A549 (cell line): ENCODE data around the gene SMAD3.

Source experiments
- EHF ChIP-seq: fragments of 250-450 bp; sonication (Bioruptor Pico); IDR thresholded peaks from 2 replicates; pipeline ENCODE4 v1.5.0; 2020; ENCODE audit warnings: mild to moderate bottlenecking
- POLR2A ChIP-seq: IDR thresholded peaks from 2 replicates; pipeline ENCODE4 v1.6.1; 2012; ENCODE audit warnings: mild to moderate bottlenecking, low read length
- POLR2AphosphoS2 ChIP-seq: conservative IDR thresholded peaks from 2 replicates; pipeline ENCODE4 v1.6.1; 2012; ENCODE audit warnings: low read length, improper control_type of control experiment, inconsistent platforms
- RNF2 ChIP-seq: fragments of 200-600 bp; sonication (generic); IDR thresholded peaks from 2 replicates; pipeline ENCODE4 v1.6.1; 2016; ENCODE audit warnings: low read depth, mild to moderate bottlenecking, antibody characterized with exemption, moderate library complexity, borderline replicate concordance
- TF ChIP-seq, protein P1 (sequence below): IDR thresholded peaks from 2 replicates; pipeline ENCODE4 v1.6.1; 2012
- TF ChIP-seq, protein P2 (sequence below): fragments of 250-450 bp; sonication (Bioruptor Pico); IDR thresholded peaks from 2 replicates; pipeline ENCODE4 v1.5.0; 2020; ENCODE audit warnings: low read depth, mild to moderate bottlenecking, moderate library complexity
- TF ChIP-seq, protein P3 (sequence below): fragments of >200 bp; sonication (Bioruptor Twin); formaldehyde crosslinking; IDR thresholded peaks from 3 replicates; pipeline ENCODE4 v1.5.1; 2016
- TF ChIP-seq, protein P4 (sequence below): fragments of 150-350 bp; IDR thresholded peaks from 2 replicates; pipeline ENCODE4 v1.6.1; 2014; ENCODE audit warnings: low read depth, mild to moderate bottlenecking, low read length
- TF ChIP-seq, protein P5 (sequence below): IDR thresholded peaks from 2 replicates; pipeline ENCODE4 v1.6.1; 2012; ENCODE audit warnings: low read depth, borderline replicate concordance

DNA sequence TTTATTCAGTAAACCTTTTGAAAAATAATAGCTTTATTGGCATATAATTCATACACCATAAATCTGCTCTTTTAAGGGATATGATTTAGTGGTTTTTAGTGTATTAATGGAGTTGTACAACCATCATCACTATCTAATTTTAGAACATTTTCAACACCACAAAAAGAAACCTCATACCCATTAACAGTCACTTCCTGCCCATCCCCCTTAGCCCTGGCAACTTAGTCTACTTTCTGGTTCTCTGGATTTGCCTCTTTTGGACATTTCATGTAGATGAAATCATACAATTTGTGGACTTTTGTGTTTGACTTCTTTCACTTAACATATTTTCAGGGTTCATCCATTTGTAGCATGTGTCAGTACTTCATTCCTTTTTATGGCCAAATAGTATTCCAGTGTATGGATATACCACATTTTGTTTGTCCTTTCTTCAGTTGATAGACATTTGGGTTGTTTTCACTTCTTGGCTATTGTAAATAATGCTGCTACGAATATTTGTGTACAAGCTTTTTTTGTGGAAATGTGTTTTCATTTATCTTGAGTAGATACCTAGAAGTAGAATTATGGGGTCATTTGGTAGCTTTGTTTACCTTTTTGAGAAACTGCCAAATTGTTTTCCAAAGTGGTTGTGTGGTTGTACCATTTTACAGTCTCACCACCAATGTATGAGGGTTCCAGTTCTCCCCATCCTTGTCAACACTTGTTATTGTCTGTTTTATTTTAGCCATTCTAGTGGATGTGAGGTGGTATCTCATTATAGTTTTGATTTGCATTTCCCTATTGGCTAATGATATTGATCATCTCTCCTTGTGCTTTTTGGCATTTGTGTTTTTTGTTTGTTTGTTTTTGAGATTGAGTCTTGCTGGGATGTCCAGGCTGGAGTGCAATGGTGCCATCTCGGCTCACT lies 45.8 kb downstream of the SMAD3 start:
- TF ChIP-seq, protein P1, sequence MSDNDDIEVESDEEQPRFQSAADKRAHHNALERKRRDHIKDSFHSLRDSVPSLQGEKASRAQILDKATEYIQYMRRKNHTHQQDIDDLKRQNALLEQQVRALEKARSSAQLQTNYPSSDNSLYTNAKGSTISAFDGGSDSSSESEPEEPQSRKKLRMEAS, result no peak
- TF ChIP-seq, protein P2, sequence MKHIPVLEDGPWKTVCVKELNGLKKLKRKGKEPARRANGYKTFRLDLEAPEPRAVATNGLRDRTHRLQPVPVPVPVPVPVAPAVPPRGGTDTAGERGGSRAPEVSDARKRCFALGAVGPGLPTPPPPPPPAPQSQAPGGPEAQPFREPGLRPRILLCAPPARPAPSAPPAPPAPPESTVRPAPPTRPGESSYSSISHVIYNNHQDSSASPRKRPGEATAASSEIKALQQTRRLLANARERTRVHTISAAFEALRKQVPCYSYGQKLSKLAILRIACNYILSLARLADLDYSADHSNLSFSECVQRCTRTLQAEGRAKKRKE (CRISPR knock-in tag), result no peak
- TF ChIP-seq POLR2AphosphoS2, result no peak
- TF ChIP-seq, protein P3, sequence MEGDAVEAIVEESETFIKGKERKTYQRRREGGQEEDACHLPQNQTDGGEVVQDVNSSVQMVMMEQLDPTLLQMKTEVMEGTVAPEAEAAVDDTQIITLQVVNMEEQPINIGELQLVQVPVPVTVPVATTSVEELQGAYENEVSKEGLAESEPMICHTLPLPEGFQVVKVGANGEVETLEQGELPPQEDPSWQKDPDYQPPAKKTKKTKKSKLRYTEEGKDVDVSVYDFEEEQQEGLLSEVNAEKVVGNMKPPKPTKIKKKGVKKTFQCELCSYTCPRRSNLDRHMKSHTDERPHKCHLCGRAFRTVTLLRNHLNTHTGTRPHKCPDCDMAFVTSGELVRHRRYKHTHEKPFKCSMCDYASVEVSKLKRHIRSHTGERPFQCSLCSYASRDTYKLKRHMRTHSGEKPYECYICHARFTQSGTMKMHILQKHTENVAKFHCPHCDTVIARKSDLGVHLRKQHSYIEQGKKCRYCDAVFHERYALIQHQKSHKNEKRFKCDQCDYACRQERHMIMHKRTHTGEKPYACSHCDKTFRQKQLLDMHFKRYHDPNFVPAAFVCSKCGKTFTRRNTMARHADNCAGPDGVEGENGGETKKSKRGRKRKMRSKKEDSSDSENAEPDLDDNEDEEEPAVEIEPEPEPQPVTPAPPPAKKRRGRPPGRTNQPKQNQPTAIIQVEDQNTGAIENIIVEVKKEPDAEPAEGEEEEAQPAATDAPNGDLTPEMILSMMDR, result no peak
- TF ChIP-seq POLR2A, result no peak
- TF ChIP-seq, protein P4, sequence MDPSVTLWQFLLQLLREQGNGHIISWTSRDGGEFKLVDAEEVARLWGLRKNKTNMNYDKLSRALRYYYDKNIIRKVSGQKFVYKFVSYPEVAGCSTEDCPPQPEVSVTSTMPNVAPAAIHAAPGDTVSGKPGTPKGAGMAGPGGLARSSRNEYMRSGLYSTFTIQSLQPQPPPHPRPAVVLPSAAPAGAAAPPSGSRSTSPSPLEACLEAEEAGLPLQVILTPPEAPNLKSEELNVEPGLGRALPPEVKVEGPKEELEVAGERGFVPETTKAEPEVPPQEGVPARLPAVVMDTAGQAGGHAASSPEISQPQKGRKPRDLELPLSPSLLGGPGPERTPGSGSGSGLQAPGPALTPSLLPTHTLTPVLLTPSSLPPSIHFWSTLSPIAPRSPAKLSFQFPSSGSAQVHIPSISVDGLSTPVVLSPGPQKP, result no peak
- peak; percentile 47; the same call in 1 of the 2 replicates for TF ChIP-seq EHF (CRISPR knock-in tag)
- TF ChIP-seq RNF2, result no peak
- TF ChIP-seq, protein P5, sequence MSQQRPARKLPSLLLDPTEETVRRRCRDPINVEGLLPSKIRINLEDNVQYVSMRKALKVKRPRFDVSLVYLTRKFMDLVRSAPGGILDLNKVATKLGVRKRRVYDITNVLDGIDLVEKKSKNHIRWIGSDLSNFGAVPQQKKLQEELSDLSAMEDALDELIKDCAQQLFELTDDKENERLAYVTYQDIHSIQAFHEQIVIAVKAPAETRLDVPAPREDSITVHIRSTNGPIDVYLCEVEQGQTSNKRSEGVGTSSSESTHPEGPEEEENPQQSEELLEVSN, result no peak
